NB4 (cell line): ENCODE measurements around the gene SCMH1.

Experiments
- POLR2A ChIP-seq: IDR thresholded peaks from 2 replicates; pipeline ENCODE4 v1.6.1; 2011; ENCODE audit warnings: mild to moderate bottlenecking; ENCODE audit not compliant: insufficient read length; ENCODE audit errors: extremely low read depth
- TF ChIP-seq, protein P1 (sequence below): IDR thresholded peaks from one replicate; pipeline ENCODE4 v1.5.1; 2012; ENCODE audit warnings: low read depth, low read length

DNA sequence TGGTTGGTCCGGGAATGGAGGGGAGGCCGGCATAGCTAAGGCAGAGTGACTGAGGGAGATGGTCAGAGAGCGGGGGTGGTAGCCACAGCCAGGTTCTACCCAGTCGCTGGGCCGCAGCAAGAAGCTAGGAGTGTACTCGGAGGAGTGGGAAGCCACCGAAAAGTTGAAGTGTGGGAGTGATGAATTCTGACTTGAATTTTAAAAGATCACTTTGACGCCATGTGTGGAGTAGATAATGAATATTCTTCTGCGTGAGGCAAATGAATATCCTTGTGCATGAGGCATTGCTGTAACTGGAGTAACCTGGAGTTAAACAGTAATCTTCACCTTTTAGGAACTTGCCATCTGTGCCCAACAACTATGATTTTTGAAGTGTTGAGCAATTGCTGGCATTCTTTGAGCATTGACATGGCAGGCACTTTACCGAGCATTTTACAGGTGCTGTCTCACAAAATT is 255.8 kb downstream of the SCMH1 start:
- TF ChIP-seq, protein P1, sequence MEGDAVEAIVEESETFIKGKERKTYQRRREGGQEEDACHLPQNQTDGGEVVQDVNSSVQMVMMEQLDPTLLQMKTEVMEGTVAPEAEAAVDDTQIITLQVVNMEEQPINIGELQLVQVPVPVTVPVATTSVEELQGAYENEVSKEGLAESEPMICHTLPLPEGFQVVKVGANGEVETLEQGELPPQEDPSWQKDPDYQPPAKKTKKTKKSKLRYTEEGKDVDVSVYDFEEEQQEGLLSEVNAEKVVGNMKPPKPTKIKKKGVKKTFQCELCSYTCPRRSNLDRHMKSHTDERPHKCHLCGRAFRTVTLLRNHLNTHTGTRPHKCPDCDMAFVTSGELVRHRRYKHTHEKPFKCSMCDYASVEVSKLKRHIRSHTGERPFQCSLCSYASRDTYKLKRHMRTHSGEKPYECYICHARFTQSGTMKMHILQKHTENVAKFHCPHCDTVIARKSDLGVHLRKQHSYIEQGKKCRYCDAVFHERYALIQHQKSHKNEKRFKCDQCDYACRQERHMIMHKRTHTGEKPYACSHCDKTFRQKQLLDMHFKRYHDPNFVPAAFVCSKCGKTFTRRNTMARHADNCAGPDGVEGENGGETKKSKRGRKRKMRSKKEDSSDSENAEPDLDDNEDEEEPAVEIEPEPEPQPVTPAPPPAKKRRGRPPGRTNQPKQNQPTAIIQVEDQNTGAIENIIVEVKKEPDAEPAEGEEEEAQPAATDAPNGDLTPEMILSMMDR: no peak
- TF ChIP-seq POLR2A: no peak
